ENCODE results near the gene PRIMPOL.

PRIMPOL gene

GRCh38 chr4:184660978-184661377 is 11.4 kb downstream of the PRIMPOL start:
- Histone ChIP-seq H3K4me1 (ENCODE audit: insufficient read depth, low read length, severe bottlenecking) (no peaks in the 10 kb centered on the region), H3K9me2 (ENCODE audit: low read depth, low read length) (no peaks in the 10 kb centered on the region), H3K9ac (ENCODE audit: low read length) (no peak overlapping the region), H3F3A (ENCODE audit: insufficient read depth, low read length) (no peaks in the 10 kb centered on the region), H3K27me3 (ENCODE audit: insufficient read depth, low read length) (no peaks in the 10 kb centered on the region), H3K79me2 (ENCODE audit: insufficient read depth, low read length) (no peaks in the 10 kb centered on the region), H3K4me2 (ENCODE audit: low read length) (no peak overlapping the region), H3K27ac (ENCODE audit: low read depth, low read length, poor library complexity, severe bottlenecking) (no peak overlapping the region), H3K4me3 (ENCODE audit: low read depth, low read length, poor library complexity, severe bottlenecking) (no peak overlapping the region), H4K20me1 (ENCODE audit: insufficient read depth, low read length) (no peaks in the 10 kb centered on the region), H3K36me3 (ENCODE audit: insufficient read depth, low read length) (peaks cover 29% of the 10 kb centered on the region), H2AFZ (ENCODE audit: low read length) (no peak overlapping the region), H3K9me3 (ENCODE audit: low read length) (no peaks in the 10 kb centered on the region)
- TF ChIP-seq CTCF (IDR thresholded peaks at IDR 0.05; ENCODE audit: low read length) = no peak
- no peak for TF ChIP-seq EZH2 (IDR thresholded peaks at IDR 0.05; ENCODE audit: borderline replicate concordance, low read length)

- no peak overlapping the region for H3K9ac ChIP-seq (ENCODE audit: low read length)
- H4K20me1 ChIP-seq (ENCODE audit: insufficient read depth, low read length) = no peaks in the 10 kb centered on the region
- no peak overlapping the region for H3K27ac ChIP-seq (ENCODE audit: low read depth, low read length, poor library complexity, severe bottlenecking)
- no peaks in the 10 kb centered on the region for H3F3A ChIP-seq (ENCODE audit: insufficient read depth, low read length)
- H3K9me2 ChIP-seq (ENCODE audit: low read depth, low read length) = no peaks in the 10 kb centered on the region
- H3K9me3 ChIP-seq (ENCODE audit: low read length) = no peaks in the 10 kb centered on the region
- peaks cover 26% of the 10 kb centered on the region for H3K36me3 ChIP-seq (ENCODE audit: insufficient read depth, low read length)
- no peak overlapping the region for H3K4me2 ChIP-seq (ENCODE audit: low read length)
- H3K4me3 ChIP-seq (ENCODE audit: low read depth, low read length, poor library complexity, severe bottlenecking) = no peak overlapping the region
- no peak for TF ChIP-seq CTCF (IDR thresholded peaks at IDR 0.05; ENCODE audit: low read length)
- TF ChIP-seq EZH2 (IDR thresholded peaks at IDR 0.05; ENCODE audit: borderline replicate concordance, low read length) = no peak
- H3K4me1 ChIP-seq (ENCODE audit: insufficient read depth, low read length, severe bottlenecking) = no peaks in the 10 kb centered on the region
- H3K27me3 ChIP-seq (ENCODE audit: insufficient read depth, low read length) = no peaks in the 10 kb centered on the region
- no peaks in the 10 kb centered on the region for H3K79me2 ChIP-seq (ENCODE audit: insufficient read depth, low read length)
- no peak overlapping the region for H2AFZ ChIP-seq (ENCODE audit: low read length)
These were observed 12.7 kb downstream of the PRIMPOL start for GRCh38 chr4:184662236-184662635.

DNA sequence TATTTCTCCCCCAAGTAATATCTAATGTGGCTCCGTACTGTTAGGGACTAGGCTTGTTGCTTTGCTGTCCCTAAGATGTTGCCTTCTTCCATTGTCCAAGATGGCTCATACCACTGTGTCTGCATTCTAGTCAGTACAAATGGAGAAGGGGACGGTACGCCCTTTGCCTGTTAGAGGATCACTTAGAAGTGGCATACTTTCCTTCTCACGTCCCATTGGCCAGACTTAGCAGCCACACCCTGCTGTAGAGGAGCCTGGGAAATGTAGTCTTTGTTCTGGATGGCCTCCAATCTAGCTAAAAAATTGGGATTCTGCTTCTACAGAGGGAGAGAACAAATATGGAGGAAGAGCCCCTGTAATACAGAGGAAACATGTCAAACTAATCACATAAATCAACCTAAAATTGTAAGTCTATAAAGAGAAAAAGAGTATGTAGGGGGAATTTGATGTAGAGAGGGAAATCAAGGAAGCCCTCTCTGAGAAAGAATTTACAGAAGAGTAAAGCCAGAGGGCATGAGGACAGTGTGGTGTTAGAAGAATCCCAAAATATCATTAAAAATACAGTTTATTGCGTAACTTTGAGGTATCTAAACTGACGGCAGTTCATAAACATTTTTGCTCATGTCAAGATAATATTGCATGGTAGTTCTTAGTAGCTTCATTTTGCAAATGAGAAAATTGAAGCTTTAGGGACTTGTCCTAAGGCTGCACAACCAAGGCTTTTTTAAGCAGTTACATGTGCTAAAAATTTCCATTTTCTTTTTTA is 15.1 kb downstream of the PRIMPOL start:
- Histone ChIP-seq H3K9me2 (ENCODE audit: low read depth, low read length) (no peaks in the 10 kb centered on the region), H3K9ac (ENCODE audit: low read length) (no peak overlapping the region), H3F3A (ENCODE audit: insufficient read depth, low read length) (no peaks in the 10 kb centered on the region), H3K27me3 (ENCODE audit: insufficient read depth, low read length) (no peaks in the 10 kb centered on the region), H3K36me3 (ENCODE audit: insufficient read depth, low read length) (peaks cover 34% of the 10 kb centered on the region), H3K4me3 (ENCODE audit: low read depth, low read length, poor library complexity, severe bottlenecking) (no peak overlapping the region), H3K79me2 (ENCODE audit: insufficient read depth, low read length) (no peaks in the 10 kb centered on the region), H3K9me3 (ENCODE audit: low read length) (no peaks in the 10 kb centered on the region), H3K27ac (ENCODE audit: low read depth, low read length, poor library complexity, severe bottlenecking) (no peak overlapping the region), H3K4me1 (ENCODE audit: insufficient read depth, low read length, severe bottlenecking) (peaks cover 10% of the 10 kb centered on the region), H2AFZ (ENCODE audit: low read length) (no peak overlapping the region), H4K20me1 (ENCODE audit: insufficient read depth, low read length) (no peaks in the 10 kb centered on the region), H3K4me2 (ENCODE audit: low read length) (no peak overlapping the region)
- TF ChIP-seq CTCF (IDR thresholded peaks at IDR 0.05; ENCODE audit: low read length) = no peak
- no peak for TF ChIP-seq EZH2 (IDR thresholded peaks at IDR 0.05; ENCODE audit: borderline replicate concordance, low read length)

All from OCI-LY1 (cell line).